Measurements from ENCODE around the gene TMEM200A. TPM values are rescaled to one million over a fixed set of nuclear protein-coding genes. Genes with fewer than 3 reads are reported as not detected.

TMEM200A gene
- 1 to 10 TPM; 3.6 to 3.8 TPM for total RNA-seq

GRCh38 chr6:130365166-130366106, at the start of gene TMEM200A:
TSS of gene TMEM200A (plus strand) at chr6:130366017. CDS start at chr6:130440423, 74,406 bp downstream.

Other genes starting within 250 kb of the TMEM200A start
- gene SAMD3, start 143.1 kb upstream of the TMEM200A start, total RNA-seq = 10 to 100 TPM; 62.3 to 71.0 TPM

Measured in activated naive CD4-positive, alpha-beta T cell treated with anti-CD3 and anti-CD28 coated beads, Interleukin-2, amount 10 ng/mL, durations not matched to agents 5 hours and 36 hours (primary cell).